K562 (cell line): Measurements from ENCODE around the gene NMBR. TPM values are rescaled to one million over a fixed set of nuclear protein-coding genes. Genes with fewer than 3 reads are reported as not detected.

Source experiments
- ATAC-seq: fragments of 200-7000 bp; cut with Tn5 transposase; 3 replicates; pipeline ENCODE4 v1.9.1; 2020; ENCODE audit warnings: moderate library complexity
- BruUV-seq: library from RNA; stranded (reverse); fragments of 400-500 nt; replicated peaks from 2 replicates; lab custom pipeline; 2021; lab: Mats Ljungman, UMichigan
- CTCF ChIA-PET: fragments of 300-600 bp; formaldehyde crosslinking; extraction: SDS; loops from one replicate; lab custom pipeline; 2021; ENCODE audit warnings: low intra/inter-chr PET ratio; lab: Yijun Ruan, JAX
- POLR2A ChIA-PET: fragments of 300-600, 350-650 bp; sonication (Branson Sonifier 250); formaldehyde crosslinking; extraction: SDS; loops from one replicate; lab custom pipeline; 2021; ENCODE audit warnings: antibody characterized with exemption, inconsistent platforms; lab: Yijun Ruan, JAX
- DNase-seq, 4 experiments: peaks; one replicate each; pipeline versions ENCODE4 v3.0.0 to v3.0.0-alpha.2; 2011 to 2018; ENCODE audit warnings: low spot score in 3 of 4, mixed read lengths in 3 of 4; ENCODE audit errors: extremely low read depth in 1 of 4
- FAIRE-seq: peaks from 2 replicates; lab custom pipeline; 2011; peaks lifted over from hg19 to GRCh38; lab: Jason Lieb, UNC
- H2AFZ ChIP-seq: 2 replicates; pipeline ENCODE4 v1.6.0; 2011; ENCODE audit warnings: low read depth, low read length, control low read depth, inconsistent platforms
- H3K27ac ChIP-seq: fragments of 200-600 bp; 3 replicates; pipeline ENCODE4 v1.8.0; 2011; ENCODE audit warnings: low read depth, mild to moderate bottlenecking, control low read depth, inconsistent platforms, low read length, moderate library complexity, mixed read lengths; ENCODE audit errors: extremely low read depth
- H3K27me3 ChIP-seq, 2 experiments: fragments of 300-600 bp in 1 of 2; 2 replicates in 1 of 2; 3 replicates in 1 of 2; pipeline versions ENCODE4 v1.6.0 to v1.8.0; 2011; ENCODE audit warnings: inconsistent platforms in 2 of 2, low read length in 2 of 2, mild to moderate bottlenecking in 1 of 2, mixed read lengths in 1 of 2, moderate library complexity in 1 of 2; ENCODE audit not compliant: control insufficient read depth in 2 of 2, insufficient read depth in 2 of 2
- H3K36me3 ChIP-seq: fragments of 300-600 bp; 3 replicates; pipeline ENCODE4 v1.8.0; 2011; ENCODE audit warnings: mild to moderate bottlenecking, low read length, inconsistent platforms; ENCODE audit not compliant: control insufficient read depth, insufficient read depth
- H3K4me1 ChIP-seq, 2 experiments: fragments of 200-600 bp in 1 of 2; replicated peaks in 1 of 2; 2 replicates in 1 of 2; 3 replicates in 1 of 2; pipeline versions ENCODE4 v1.5.1 to v1.8.0; 2011; ENCODE audit warnings: inconsistent platforms in 2 of 2, low read length in 2 of 2, mild to moderate bottlenecking in 1 of 2, mixed read lengths in 1 of 2, moderate library complexity in 1 of 2; ENCODE audit not compliant: control insufficient read depth in 2 of 2, insufficient read depth in 2 of 2
- H3K4me2 ChIP-seq: 2 replicates; pipeline ENCODE4 v1.6.1; 2011; ENCODE audit warnings: low read length, control low read depth, inconsistent platforms, mixed read lengths; ENCODE audit not compliant: insufficient read depth
- H3K4me3 ChIP-seq: fragments of 200-600 bp; sonication (generic), shearing (Covaris generic); 2 replicates; pipeline ENCODE4 v1.5.1; 2016; ENCODE audit warnings: control low read depth, inconsistent platforms
- H3K79me2 ChIP-seq: fragments of 200-600 bp; 3 replicates; pipeline ENCODE4 v1.8.0; 2011; ENCODE audit warnings: low read length, inconsistent platforms; ENCODE audit not compliant: control insufficient read depth, insufficient read depth
- H3K9ac ChIP-seq, 2 experiments: 2 replicates each; pipeline versions ENCODE4 v1.6.0 to v1.6.1; 2011; ENCODE audit warnings: low read depth in 2 of 2, low read length in 2 of 2, control low read depth in 1 of 2, inconsistent platforms in 1 of 2, mild to moderate bottlenecking in 1 of 2, mixed read lengths in 1 of 2; ENCODE audit not compliant: insufficient read depth in 1 of 2
- H3K9me1 ChIP-seq: one replicate; pipeline ENCODE4 v1.6.0; 2011; ENCODE audit warnings: inconsistent platforms, mild to moderate bottlenecking, low read length, moderate library complexity; ENCODE audit not compliant: control insufficient read depth, insufficient read depth
- H3K9me3 ChIP-seq: replicated peaks from 2 replicates; pipeline ENCODE4 v1.5.1; 2011; ENCODE audit warnings: low read depth, low read length, inconsistent platforms; ENCODE audit not compliant: control insufficient read depth, insufficient read depth
- H4K20me1 ChIP-seq: replicated peaks from 2 replicates; pipeline ENCODE4 v1.6.1; 2011; ENCODE audit warnings: low read length, inconsistent platforms, mixed read lengths; ENCODE audit not compliant: control insufficient read depth, insufficient read depth
- BACH1 ChIP-seq: fragments of 200-800 bp; sonication (Bioruptor generic); IDR thresholded peaks from 2 replicates; pipeline ENCODE4 v1.6.1; 2016; ENCODE audit warnings: missing genetic modification characterization, missing compliant biosample characterization
- CUX1 ChIP-seq: fragments of 200-800 bp; sonication (Bioruptor generic); IDR thresholded peaks from 2 replicates; pipeline ENCODE4 v1.6.1; 2016; ENCODE audit warnings: missing genetic modification characterization, missing compliant biosample characterization
- ELK1 ChIP-seq: sonication (generic); formaldehyde crosslinking; IDR thresholded peaks from 2 replicates; pipeline ENCODE4 v1.8.1; 2022; ENCODE audit warnings: missing genetic modification reagents
- HIVEP1 ChIP-seq: fragments of 250-450 bp; sonication (Bioruptor Pico); IDR thresholded peaks from 2 replicates; pipeline ENCODE4 v1.4.0; 2020; ENCODE audit warnings: mild to moderate bottlenecking
- MIER1 ChIP-seq: fragments of 450-650 bp; IDR thresholded peaks from 2 replicates; pipeline ENCODE4 v1.6.1; 2016; ENCODE audit warnings: antibody characterized with exemption, mild to moderate bottlenecking, low read depth
- MLX ChIP-seq, 2 experiments: fragments of 450-650 bp in 1 of 2; sonication (generic) in 1 of 2; formaldehyde crosslinking; conservative IDR thresholded peaks; 2 replicates each; pipeline versions ENCODE4 v1.4.0 to v1.8.1; 2020 to 2022; ENCODE audit warnings: mild to moderate bottlenecking in 1 of 2, missing genetic modification reagents in 1 of 2
- POLR2H ChIP-seq: IDR thresholded peaks from 2 replicates; pipeline ENCODE4 v1.6.1; 2016; ENCODE audit warnings: missing genetic modification characterization, low read depth, mild to moderate bottlenecking, control low read depth, missing compliant biosample characterization, moderate library complexity
- SAFB2 ChIP-seq: fragments of 200-400 bp; formaldehyde crosslinking; IDR thresholded peaks from 2 replicates; pipeline ENCODE4 v1.6.1; 2018; ENCODE audit warnings: borderline replicate concordance, low read length, low read depth, moderate library complexity; ENCODE audit not compliant: severe bottlenecking
- TCF7L2 ChIP-seq: fragments of 150-350 bp; IDR thresholded peaks from 2 replicates; pipeline ENCODE4 v1.6.1; 2016; ENCODE audit warnings: low read depth, mild to moderate bottlenecking, low read length, moderate library complexity
- ZBTB8A ChIP-seq: fragments of 450-650 bp; IDR thresholded peaks from 2 replicates; pipeline ENCODE4 v1.6.1; 2018; ENCODE audit warnings: mild to moderate bottlenecking, moderate library complexity; ENCODE audit not compliant: partially characterized antibody
- ZNF507 ChIP-seq: conservative IDR thresholded peaks from 2 replicates; pipeline ENCODE4 v1.6.1; 2017; ENCODE audit warnings: missing genetic modification characterization, missing compliant biosample characterization
- WGBS: fragments of 100-300 bp; shearing (Covaris generic); methylation state at CpG from one replicate; pipeline ENCODE4 v1.1.6; 2016; ENCODE audit warnings: low coverage, mixed read lengths; ENCODE audit not compliant: insufficient coverage; ENCODE audit errors: missing lambda C conversion rate; 5-methylcytosine and 5-hydroxymethylcytosine counted together
- in situ Hi-C: fragments of 300-500 bp; cut with MboI; formaldehyde crosslinking; loops from 4 replicates; pipeline ENCODE4 v1.15.0; 2018; ENCODE audit warnings: inconsistent platforms, mixed read lengths
- intact Hi-C: fragments of 100-400 bp; cut with micrococcal nuclease; formaldehyde crosslinking; loops from 2 replicates; pipeline ENCODE4 v1.14.2; 2022
- polyA plus RNA-seq, 8 experiments: library from polyadenylated mRNA; depleted of rRNA in 4 of 8; stranded (reverse) in 5 of 8; unstranded in 3 of 8; fragments of >200 nt; fragmentation: Nextera tagmentation in 2 of 8; fragmentation: Illumina TruSeq in 1 of 8; extraction: Ambion mirVana in 2 of 8; extraction: Trizol in 1 of 8; gene quantifications; 2 replicates each; pipeline versions ENCODE4 v1.2.1 to v1.2.3, GENCODE V29; 2011 to 2014; ENCODE audit warnings: inconsistent platforms in 1 of 8, missing spikeins in 1 of 8
- total RNA-seq, 7 experiments: library from RNA; depleted of rRNA in 6 of 7; stranded (reverse); fragments of >200 nt in 6 of 7; fragmentation: Illumina TruSeq in 2 of 7; extraction: Trizol in 2 of 7; gene quantifications; 2 replicates each; pipeline versions ENCODE4 v1.2.1 to v1.2.3, GENCODE V29; 2011 to 2021; ENCODE audit warnings: low replicate concordance in 1 of 7
- TF ChIP-seq, protein P1 (sequence below): fragments of 250-450 bp; sonication (Bioruptor Pico); IDR thresholded peaks from 2 replicates; pipeline ENCODE4 v1.5.0; 2020; ENCODE audit warnings: mild to moderate bottlenecking, borderline replicate concordance

NMBR gene
- total and polyA plus RNA-seq, 9 of the 15 experiments (the other 6 are each of a cell fraction or from before 2014, with no cell fraction given), result not detected

DNA sequence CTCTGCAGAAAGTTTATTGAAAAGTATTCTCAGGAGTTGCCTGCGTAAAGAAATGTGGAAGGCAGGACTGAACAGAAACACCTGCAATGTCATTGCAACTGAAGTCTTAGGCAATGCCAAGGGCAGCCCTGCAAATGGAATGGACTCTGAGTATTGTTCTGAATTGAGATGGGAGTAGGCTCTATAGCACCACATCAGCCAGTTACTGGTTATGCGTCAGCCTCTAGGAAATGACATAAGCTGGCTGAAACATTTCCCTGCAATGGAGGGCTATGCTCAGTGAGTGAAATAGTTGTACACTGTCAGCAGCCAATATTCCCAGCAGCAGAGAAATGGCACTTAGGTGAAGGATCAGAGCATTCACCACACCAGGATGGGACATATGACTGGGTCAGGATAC lies 28.0 kb downstream of the NMBR start:
- BruUV-seq, result no TSS peak
- Histone ChIP-seq H4K20me1 (no peaks in the 10 kb centered on the region), H3K36me3 (no peaks in the 10 kb centered on the region), H3K4me1 (no peaks in the 10 kb centered on the region), H3K9me3 (no peaks in the 10 kb centered on the region), H2AFZ (no peak overlapping the region), H3K79me2 (no peaks in the 10 kb centered on the region), H3K27me3 (no peaks in the 10 kb centered on the region), H3K9ac (no peak overlapping the region), H3K27ac (no peak overlapping the region), H3K4me3 (no peak overlapping the region), H3K9me1 (no peaks in the 10 kb centered on the region), H3K4me2 (no peak overlapping the region)
- POLR2A ChIA-PET, result no interaction called here
- CTCF ChIA-PET, result no interaction called here
- DNase-seq, result no peak
- in situ Hi-C loops (loop anchor here (25.0 kb wide), 1 partner anchor 432 kb away; no protein-coding TSS in a partner anchor), intact Hi-C loops (no loop called here)
- no peak for ATAC-seq
- FAIRE-seq, result no peak
- WGBS, result 16% methylated on average over 2 of the region's 2 CpGs
- TF ChIP-seq MLX (CRISPR knock-in tag; conservative IDR thresholded peaks at IDR 0.05), result no peak
- TF ChIP-seq ZBTB8A, result no peak
- no peak for TF ChIP-seq MIER1
- TF ChIP-seq CUX1 (CRISPR knock-in tag), result no peak
- no peak for TF ChIP-seq POLR2H (tag)
- no peak for TF ChIP-seq BACH1 (tag)
- no peak for TF ChIP-seq HIVEP1
- no peak for TF ChIP-seq TCF7L2
- no peak for TF ChIP-seq ELK1
- TF ChIP-seq, protein P1, sequence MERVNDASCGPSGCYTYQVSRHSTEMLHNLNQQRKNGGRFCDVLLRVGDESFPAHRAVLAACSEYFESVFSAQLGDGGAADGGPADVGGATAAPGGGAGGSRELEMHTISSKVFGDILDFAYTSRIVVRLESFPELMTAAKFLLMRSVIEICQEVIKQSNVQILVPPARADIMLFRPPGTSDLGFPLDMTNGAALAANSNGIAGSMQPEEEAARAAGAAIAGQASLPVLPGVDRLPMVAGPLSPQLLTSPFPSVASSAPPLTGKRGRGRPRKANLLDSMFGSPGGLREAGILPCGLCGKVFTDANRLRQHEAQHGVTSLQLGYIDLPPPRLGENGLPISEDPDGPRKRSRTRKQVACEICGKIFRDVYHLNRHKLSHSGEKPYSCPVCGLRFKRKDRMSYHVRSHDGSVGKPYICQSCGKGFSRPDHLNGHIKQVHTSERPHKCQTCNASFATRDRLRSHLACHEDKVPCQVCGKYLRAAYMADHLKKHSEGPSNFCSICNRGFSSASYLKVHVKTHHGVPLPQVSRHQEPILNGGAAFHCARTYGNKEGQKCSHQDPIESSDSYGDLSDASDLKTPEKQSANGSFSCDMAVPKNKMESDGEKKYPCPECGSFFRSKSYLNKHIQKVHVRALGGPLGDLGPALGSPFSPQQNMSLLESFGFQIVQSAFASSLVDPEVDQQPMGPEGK (CRISPR knock-in tag), result no peak
- TF ChIP-seq ZNF507, result no peak
- no peak for TF ChIP-seq SAFB2
